Measurements from ENCODE around the gene CDC34. TPM values are rescaled to one million over a fixed set of nuclear protein-coding genes. Genes with fewer than 3 reads are reported as not detected.
A peak's percentile ranks its signal among the peaks of the same experiment; 100 is the strongest.

The CDC34 gene, protein sequence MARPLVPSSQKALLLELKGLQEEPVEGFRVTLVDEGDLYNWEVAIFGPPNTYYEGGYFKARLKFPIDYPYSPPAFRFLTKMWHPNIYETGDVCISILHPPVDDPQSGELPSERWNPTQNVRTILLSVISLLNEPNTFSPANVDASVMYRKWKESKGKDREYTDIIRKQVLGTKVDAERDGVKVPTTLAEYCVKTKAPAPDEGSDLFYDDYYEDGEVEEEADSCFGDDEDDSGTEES
- 100 to 1,000 TPM; 205 to 249 TPM for total RNA-seq
- 149 TPM for polyA plus RNA-seq (ENCODE audit: insufficient read depth, low read depth, low replicate concordance)
- long read RNA-seq, donor 1, transcript CDC34-201 (5 exons, 1,471 nt) = major isoform, 48 of 52 reads
- long read RNA-seq, donor 1, partial matches to known transcripts = 0 of 52 reads
- long read RNA-seq, donor 1, other reads (novel, unspliced or antisense) = 0 of 52 reads
- long read RNA-seq, donor 2, transcript CDC34-201 (5 exons, 1,471 nt) = major isoform, 47 of 50 reads
- long read RNA-seq, donor 2, partial matches to known transcripts = 0 of 50 reads
- long read RNA-seq, donor 2, other reads (novel, unspliced or antisense) = 0 of 50 reads

DNA sequence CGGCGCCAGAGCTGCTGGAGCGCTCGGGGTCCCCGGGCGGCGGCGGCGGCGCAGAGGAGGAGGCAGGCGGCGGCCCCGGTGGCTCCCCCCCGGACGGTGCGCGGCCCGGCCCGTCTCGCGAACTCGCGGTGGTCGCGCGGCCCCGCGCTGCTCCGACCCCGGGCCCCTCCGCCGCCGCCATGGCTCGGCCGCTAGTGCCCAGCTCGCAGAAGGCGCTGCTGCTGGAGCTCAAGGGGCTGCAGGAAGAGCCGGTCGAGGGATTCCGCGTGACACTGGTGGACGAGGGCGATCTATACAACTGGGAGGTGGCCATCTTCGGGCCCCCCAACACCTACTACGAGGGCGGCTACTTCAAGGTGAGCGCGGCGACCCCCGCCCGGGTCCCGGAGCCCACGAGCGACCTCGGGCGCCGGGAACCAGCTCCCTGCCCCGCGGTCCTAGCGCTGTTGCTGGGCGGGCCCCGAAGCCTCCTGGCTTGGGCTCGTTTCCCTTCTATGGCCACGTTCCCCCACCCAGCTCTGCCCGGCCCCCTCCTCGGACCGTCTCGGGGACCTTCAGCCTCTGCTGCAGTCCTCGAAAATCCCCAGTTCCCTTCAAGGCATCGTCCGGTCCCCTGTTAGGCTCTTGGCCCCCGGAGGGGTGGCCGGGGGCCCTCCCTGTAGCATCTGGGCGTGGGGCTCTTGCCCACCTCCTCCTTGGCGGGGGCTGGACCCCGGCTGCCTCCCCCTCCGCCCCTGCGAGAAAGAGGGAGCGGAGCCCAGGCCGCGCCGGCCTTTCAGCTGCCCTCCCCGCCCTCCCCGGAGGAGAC is at the start of gene CDC34:
CDC34 (plus strand) TSS at position 8 of the 808 bp plus-strand sequence; CDS start at position 180, 172 bp downstream.
- Histone ChIP-seq H3K4me1 (peaks cover 13% of the 10 kb centered on the region), H3K27me3 (no peaks in the 10 kb centered on the region), H3K36me3 (ENCODE audit: low read depth, missing control alignments) (no peaks in the 10 kb centered on the region), H3K9me3 (no peaks in the 10 kb centered on the region), H3K4me3 (peak within 1 kb of the TSS; percentile 95 to 98), H3K27ac (peak within 1 kb of the TSS; percentile 93 to 95)
- 0 to 1% methylated on average over 2 to 25 of the region's 84 CpGs for WGBS, 2 donors
- DNase-seq = no peak
- TF ChIP-seq CTCF (IDR thresholded peaks at IDR 0.05) = no peak
- intact Hi-C loops (cut with DNase I; ENCODE audit: low total_unique reads) = no loop called here

GRCh38 chr19:482186-483041 is 49.1 kb upstream of the CDC34 start:
- WGBS, 2 donors = 64 to 75% methylated on average over 17 to 20 of the region's 20 CpGs

GRCh38 chr19:483332-484072 is 48.1 kb upstream of the CDC34 start:
- intact Hi-C loops (cut with DNase I; ENCODE audit: low total_unique reads) = no loop called here
- no peak overlapping the region for H3K27ac ChIP-seq
- H3K36me3 ChIP-seq (ENCODE audit: low read depth, missing control alignments) = no peaks in the 10 kb centered on the region
- WGBS, 2 donors = 64 to 71% methylated on average over 15 to 21 of the region's 21 CpGs
- no peaks in the 10 kb centered on the region for H3K9me3 ChIP-seq
- DNase-seq = no peak
- peaks cover 15% of the 10 kb centered on the region for H3K4me1 ChIP-seq
- no peak for TF ChIP-seq POLR2A (IDR thresholded peaks at IDR 0.05)
- TF ChIP-seq CTCF (IDR thresholded peaks at IDR 0.05) = no peak
- no peaks in the 10 kb centered on the region for H3K27me3 ChIP-seq
- H3K4me3 ChIP-seq = no peak overlapping the region

More at GRCh38 chr19:482186-483041, 49.1 kb upstream of the CDC34 start:
- Histone ChIP-seq H3K27ac (no peak overlapping the region), H3K27me3 (no peaks in the 10 kb centered on the region), H3K36me3 (ENCODE audit: low read depth, missing control alignments) (no peaks in the 10 kb centered on the region), H3K9me3 (no peaks in the 10 kb centered on the region), H3K4me3 (no peak overlapping the region), H3K4me1 (peaks cover 10% of the 10 kb centered on the region)
- no peak for DNase-seq
- intact Hi-C loops (cut with DNase I; ENCODE audit: low total_unique reads) = no loop called here
- TF ChIP-seq CTCF (IDR thresholded peaks at IDR 0.05) (no peak), POLR2A (IDR thresholded peaks at IDR 0.05) (no peak)

DNA sequence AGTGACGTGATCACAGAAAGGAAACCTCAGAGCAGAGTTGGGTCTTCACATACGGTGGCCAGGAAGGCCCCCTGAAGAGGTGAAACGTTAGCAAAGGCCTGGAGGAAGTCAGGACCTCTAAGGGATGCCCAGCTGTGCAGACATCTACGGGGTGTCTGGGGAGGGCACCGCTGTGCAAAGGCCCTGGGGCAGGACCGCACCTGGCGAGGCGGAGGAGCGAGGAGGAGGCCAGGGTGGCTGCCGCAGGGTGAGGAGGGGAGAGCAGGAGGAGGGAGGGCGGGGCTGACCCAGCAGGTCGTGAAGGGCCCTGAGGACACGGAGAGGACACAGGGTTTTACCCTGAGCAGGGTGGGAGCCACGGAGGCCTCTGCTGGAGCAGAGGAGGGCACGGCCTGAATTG is 47.1 kb upstream of the CDC34 start:
- Histone ChIP-seq H3K36me3 (ENCODE audit: low read depth, missing control alignments) (no peaks in the 10 kb centered on the region), H3K9me3 (no peaks in the 10 kb centered on the region), H3K4me1 (peaks cover 16% of the 10 kb centered on the region), H3K4me3 (no peak overlapping the region), H3K27ac (no peak overlapping the region), H3K27me3 (no peaks in the 10 kb centered on the region)
- no peak for TF ChIP-seq POLR2A (IDR thresholded peaks at IDR 0.05)
- no peak for TF ChIP-seq CTCF (IDR thresholded peaks at IDR 0.05)
- no peak for DNase-seq
- intact Hi-C loops (cut with DNase I; ENCODE audit: low total_unique reads) = no loop called here
- WGBS, 2 donors = 74 to 90% methylated on average over 15 of the region's 15 CpGs
